ENCODE results near the gene CARHSP1.
A peak's percentile ranks its signal among the peaks of the same experiment; 100 is the strongest.
"Not testable (repeated sequence)": the region's sequence is repeated elsewhere in the genome, so short reads cannot be mapped to it uniquely, and the experiment has no call there.

CARHSP1 gene

DNA sequence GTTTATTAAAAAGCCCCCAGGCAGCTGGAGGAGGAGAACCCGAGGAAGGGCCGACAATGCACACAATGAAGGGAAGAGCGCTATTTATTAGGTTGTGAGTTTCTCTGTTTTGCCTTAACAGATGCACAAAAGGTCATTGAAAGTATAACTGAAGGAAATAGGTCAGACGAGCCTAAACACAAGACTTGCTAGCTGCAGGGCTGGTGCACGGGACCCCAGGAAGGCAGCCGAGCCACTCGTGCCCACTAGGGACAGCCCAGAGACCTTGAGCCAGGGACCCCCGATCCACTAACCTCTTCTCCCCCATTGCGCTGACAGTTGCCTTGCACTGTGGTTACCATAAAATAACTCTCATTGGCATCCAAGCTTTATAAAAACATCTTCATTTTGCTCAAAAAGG is 24.6 kb upstream of the CARHSP1 start:
- no peak for DNase-seq (ENCODE audit: low spot score)

GRCh38 chr16:8892101-8892575 is 23.3 kb upstream of the CARHSP1 start:
- no peak for DNase-seq (ENCODE audit: low spot score)

- DNase-seq (ENCODE audit: low spot score), result no peak
Measured at GRCh38 chr16:8890549-8890921, 21.7 kb upstream of the CARHSP1 start.

DNA sequence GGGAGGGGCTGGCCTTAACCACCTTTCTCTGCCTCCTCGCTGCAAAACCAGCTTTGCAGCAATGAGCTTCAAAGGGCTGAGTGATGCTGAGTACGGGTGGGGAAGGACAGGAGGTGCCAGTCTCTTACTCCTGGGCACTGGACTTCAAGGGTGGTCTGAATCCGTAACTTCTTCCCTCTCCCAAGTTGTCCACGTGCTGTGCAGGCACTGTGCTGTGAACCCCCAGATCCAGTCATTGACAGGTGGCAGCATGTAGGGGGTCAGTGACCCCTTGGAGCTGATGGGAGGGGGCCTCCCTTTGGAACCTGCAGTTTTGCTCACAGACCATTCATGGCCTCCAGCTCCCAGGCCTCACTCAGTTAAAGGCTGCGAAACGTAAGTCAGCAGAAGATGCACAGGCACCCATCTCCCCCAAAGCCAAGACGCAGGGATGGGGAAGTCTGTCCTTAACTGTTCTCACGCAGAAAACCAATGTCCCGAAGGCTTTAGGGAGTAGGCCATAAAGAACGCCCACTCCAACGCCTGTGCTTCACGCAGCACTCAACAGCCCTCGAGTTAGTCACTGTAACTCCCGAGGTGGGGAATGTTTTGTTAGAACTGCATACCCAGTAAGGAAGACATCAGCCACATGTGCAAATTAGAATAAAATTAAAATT is 21.2 kb upstream of the CARHSP1 start:
- no peak for DNase-seq (ENCODE audit: low spot score)

DNA sequence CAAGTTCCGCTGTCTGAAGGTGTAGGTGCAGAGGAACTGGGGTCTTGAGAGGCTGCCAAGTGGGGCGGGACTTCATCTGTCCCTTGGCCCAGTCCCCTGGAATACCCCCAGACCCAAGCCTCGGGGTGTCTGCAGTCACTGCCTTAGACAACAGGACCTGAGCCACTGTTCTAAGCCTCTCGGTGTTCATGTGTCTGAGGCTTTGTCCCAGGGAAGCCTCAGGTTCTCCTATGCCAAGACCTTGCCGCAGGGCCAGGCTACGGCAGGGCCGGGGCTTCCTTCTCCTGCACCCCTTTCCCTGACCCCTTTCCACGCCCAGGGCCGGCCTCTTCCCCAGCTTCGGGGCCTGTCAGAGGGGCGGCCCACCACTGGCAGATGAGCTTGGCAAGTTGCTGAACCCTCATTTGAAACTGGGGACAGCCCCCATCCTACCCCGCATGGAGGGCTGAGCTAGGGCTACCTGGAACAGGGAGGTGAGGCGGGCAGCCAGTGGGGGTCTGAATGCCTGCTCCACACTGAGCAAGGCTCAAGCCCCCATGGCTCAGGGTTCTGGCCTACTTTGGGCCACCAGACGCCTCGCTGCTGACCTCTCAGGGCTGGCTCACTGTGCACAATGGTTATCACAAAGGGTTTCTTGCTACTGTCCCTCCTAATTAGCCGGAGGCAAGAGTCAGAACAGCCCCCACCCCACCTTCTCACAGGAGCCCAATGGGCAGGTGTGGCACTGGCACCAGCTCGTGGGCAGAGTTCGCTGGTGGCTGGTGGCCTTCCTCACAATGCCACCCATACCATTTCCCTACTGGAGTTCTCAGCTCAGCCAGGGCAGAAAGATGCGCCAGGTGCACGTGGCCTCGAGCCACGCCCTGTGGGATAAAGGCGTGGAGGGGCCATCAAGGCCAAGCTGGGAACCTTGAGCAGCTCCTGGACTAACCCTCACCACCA is 20.4 kb upstream of the CARHSP1 start:
- no peak for DNase-seq (ENCODE audit: low spot score)

GRCh38 chr16:8887952-8888560 is 19.2 kb upstream of the CARHSP1 start:
- DNase-seq (ENCODE audit: low spot score), result peak; percentile 68

DNA sequence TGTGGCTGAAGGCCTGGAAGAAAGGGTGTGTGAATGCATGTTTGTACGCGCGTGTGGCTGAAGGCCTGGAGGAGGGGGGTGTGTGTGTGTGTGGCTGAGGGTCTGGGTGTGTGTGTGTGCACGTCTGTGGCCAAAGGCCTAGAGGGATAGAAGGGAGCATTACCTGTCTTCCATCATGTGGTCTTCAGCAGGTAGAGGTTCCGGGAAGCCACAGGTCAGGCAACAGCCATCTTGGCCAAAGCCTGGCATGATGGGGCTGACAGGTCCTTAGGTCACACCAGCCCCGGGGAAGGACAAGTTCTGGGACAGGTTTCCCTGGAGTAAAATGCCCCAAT is 18.6 kb upstream of the CARHSP1 start:
- DNase-seq (ENCODE audit: low spot score), result no peak

DNA sequence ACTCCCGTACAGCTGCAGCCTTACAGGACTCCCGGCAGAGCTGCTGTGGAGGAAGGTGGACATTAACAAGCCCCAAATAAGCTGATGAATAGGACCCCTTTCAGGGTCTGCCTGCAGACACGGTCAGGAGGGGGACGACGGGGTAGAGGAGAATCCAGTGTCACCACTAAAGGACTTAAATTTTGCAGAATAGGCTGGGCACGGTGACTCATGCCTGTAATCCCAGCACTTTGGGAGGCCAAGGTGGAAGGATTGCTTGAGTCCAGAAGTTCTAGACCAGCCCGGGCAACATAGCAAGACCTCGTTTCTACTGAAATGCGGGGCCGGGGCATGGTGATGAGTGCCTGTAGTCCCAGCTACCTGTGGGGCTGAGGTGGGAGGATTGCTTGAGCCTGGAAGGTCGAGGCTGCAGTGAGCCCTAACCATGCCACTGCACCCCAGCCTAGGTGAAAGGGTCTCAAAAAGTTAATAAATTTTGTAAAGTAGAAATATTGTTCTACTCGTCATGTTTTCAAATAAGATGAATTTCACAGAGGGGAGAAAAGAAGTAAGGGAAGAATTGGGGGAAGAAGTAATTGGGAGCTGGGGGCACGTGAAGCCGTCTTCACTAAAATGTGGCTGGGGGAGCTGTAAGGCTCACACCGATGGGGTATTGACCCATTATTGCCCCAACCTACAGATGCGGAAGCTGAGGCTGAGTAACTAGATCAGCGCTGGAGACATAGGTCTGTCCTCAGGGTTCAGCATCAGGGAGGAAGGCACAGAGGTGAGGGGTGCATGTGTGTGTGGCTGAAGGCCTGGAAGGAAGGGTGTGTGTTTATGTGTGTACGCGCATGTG is 18.0 kb upstream of the CARHSP1 start:
- DNase-seq (ENCODE audit: low spot score), result no peak

DNA sequence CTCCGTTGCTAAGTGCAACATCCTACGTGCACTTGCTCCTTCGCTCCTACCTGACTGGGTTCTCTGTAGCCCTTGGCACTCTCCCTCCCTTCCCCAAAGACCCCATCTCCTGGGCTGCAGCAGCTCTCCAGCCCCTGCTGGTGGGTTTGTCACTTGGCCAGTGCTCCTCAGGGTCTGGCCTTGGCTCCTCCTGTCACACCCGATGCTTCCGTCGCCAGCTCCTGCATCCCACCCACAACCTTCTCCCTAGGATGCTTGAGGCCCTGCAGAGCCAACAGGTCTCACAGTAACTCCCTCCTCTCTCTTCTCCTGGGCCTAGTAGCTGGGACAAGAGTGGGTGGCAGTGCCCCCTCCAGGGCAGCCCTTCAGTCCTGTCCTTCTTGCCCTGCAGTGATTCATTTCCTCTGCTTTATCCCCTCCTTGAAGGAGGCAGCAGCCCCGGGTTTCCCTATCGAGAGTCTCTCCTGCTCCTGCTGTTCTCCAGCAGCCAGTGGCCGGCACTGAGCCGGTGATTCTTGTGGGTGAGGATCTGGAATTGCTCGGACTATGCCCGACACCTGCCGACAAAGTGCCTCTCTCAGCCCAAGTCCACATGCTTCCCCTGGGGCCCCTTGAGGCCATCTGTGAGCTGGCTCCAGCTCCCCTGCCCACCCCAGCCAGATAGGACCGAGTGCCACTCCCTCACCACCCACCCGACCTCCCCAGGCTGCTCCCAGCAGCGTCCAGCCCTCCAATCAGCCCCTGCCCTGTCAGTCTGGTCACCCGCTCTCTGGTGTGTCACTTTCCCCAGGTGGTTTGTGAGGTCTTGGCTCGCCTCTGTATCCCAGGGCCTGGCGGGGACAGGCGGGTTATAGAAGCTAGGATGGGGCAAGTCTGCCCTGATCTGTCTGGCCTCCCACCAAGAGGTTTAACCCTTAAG is 17.1 kb upstream of the CARHSP1 start:
- peak; percentile 53 for DNase-seq (ENCODE audit: low spot score)

GRCh38 chr16:8882725-8883377 is 14.0 kb upstream of the CARHSP1 start:
- no peak for DNase-seq (ENCODE audit: low spot score)

GRCh38 chr16:8882041-8882617 is 13.3 kb upstream of the CARHSP1 start, which contains the start of gene LITAFD:
TSS of gene LITAFD (plus strand) at chr16:8882351. CDS start at chr16:8884356, 2,005 bp downstream.
- no peak for DNase-seq (ENCODE audit: low spot score)

GRCh38 chr16:8880839-8881510 is 12.2 kb upstream of the CARHSP1 start:
- no peak for DNase-seq (ENCODE audit: low spot score)

- peak; percentile 85 for DNase-seq (ENCODE audit: low spot score)
Measured at GRCh38 chr16:8878523-8878911, 9.7 kb upstream of the CARHSP1 start.

DNA sequence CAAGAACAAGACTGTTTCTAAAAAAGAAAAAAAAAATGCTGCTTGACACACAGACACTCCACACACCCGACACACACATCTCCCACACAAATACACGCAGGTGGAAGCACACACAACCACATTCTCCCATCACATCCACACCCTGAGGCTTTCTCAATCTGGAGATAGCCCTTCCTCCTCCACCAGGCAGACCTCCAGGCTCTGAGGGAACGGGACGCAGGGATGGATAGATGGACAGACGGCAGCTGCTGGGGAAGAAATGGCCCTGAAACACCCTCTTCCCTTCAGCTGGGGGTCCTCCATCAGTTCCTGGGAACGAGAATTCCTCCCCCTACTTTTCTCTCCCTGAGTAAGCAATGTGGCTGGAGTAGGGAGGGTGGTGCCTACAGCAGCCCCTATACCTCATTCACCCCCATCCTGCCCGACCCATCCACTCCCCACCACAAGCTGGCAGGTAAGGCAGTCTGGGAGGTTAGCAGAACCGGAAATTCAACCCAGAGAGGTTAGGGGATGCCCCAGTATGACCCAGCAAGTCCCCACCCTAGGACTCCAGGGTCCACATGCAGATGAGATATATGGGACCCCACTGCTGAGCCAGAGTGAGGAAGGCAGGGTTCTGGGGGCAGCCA is 9.2 kb upstream of the CARHSP1 start:
- no peak for DNase-seq (ENCODE audit: low spot score)

- not testable (repeated sequence) for DNase-seq (ENCODE audit: low spot score)
Measured at GRCh38 chr16:8875317-8875716, 6.5 kb upstream of the CARHSP1 start.

DNA sequence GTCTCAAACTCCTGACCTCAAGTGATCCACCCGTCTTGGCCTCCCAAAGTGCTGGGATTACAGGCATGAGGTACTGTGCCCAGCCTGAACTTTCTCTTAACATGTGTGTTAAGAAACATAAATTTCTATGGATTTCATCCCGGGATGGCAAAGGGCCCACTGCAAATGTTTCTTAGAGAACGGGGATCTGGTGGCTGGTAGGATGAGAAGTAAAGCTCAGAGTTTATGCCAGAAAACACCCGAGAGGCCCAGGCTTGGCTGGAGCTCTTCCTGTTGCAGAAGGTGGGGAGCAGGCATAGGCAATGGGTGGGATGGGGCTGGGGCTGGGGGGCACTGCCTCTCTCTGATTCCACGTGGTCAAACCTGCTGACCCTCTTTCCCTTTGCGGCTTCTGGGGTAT is 5.6 kb upstream of the CARHSP1 start:
- DNase-seq (ENCODE audit: low spot score), result peak; percentile 65

DNA sequence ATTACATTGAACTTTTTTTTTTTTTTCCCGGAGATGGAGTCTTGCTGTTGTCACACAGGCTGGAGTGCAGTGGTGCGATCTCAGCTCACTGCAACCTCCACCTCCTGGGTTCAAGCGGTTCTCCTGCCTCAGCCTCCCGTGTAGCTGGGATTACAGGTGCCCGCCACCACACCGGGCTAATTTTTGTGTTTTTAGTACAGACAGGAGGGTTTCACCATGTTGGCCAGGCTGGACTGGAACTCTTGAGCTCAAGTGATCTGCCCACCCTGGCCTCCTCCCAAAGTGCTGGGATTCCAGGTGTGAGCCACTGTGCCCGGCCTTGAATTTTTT is 5.0 kb upstream of the CARHSP1 start:
- DNase-seq (ENCODE audit: low spot score), result not testable (repeated sequence)

DNA sequence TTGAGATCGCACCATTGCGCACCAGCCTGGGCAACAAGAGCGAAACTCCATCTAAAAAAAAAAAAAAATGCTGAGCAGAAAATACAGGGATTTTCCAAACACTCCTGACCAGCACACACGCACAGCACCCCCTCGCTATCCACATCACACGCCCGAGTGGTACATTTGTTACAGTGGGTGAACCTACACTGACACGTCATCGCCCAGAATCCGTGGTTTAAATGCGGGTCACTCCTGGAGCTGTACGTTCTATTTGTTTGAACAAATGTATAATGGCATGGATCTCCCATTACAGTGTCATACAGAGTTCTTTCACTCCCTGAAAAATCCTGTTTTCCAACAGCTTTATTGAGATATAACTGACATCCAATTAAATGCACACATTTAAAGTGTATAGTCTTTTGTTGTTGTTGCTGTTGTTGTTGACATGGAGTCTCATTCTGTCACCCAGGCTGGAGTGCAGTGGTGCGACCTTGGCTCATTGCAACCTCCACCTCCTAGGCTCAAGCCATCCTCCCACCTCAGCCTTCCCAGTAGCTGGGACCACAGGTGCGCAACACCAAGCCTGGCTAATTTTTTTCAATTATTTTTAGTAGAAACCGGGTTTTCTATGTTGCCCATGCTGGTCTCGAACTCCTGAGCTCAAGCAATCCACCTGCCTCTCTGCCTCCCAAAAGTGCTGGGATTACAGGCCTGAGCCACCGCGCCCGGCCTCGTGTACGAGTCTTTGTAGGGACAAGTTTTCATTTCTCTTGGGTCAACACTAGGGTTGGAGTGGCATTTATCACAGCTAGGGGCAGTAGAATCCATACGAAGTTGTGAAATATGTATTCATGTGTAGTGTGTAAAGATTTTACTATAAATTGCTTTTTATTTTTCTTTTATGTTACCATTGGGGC is 4.4 kb upstream of the CARHSP1 start:
- DNase-seq (ENCODE audit: low spot score), result no peak
